ENCODE data around the gene SAMD9L.
"Not testable (repeated sequence)": the region's sequence is repeated elsewhere in the genome, so short reads cannot be mapped to it uniquely, and the experiment has no call there.

SAMD9L gene

DNA sequence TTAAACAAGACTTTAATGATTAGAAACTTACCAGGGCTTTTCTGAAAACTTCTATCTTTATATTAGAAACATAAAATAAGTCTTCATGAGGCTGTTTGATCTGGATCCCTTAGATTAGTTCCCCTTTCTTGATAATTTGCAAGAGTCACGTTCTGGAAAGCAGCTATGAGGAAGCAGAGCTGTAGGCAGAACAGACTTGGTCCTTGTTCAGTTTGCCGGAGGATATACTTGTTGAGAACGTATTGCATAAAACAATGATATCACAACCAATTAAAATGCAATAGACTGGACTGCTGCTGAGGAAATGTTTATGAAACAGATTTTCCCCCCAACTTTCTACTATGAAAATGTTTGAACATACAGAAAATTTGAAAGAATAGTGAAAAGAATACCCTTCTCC is 2.8 kb downstream of the SAMD9L start:
- no peak for DNase-seq (ENCODE audit: low read depth)

GRCh38 chr7:93142127-93142526 is 6.1 kb downstream of the SAMD9L start:
- no peak for DNase-seq (ENCODE audit: low read depth)

GRCh38 chr7:93140582-93141191 is 7.5 kb downstream of the SAMD9L start:
- DNase-seq (ENCODE audit: low read depth), result no peak

GRCh38 chr7:93138576-93138975 is 9.6 kb downstream of the SAMD9L start:
- no peak for DNase-seq (ENCODE audit: low read depth)

GRCh38 chr7:93133005-93133404 is 15.2 kb downstream of the SAMD9L start:
- DNase-seq (ENCODE audit: low read depth), result no peak

DNA sequence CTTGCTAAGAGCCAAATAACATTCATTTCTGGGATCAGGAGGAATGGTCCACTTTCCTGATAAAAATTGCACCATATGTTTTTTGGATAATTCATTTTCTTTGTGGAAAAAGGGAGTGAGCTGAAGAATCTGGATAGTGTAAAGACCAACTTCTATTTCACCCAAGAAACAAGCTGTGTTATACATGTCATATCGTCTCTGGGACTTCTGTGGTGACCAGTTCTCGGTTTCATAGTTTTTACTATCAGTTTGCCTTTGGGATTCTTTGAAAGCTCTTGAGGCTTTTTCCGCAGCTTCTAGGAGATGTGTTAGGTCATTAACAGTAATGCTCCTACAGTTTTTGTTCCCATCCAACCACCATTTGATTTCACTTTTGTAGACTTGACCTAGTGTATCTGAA is 16.0 kb downstream of the SAMD9L start:
- DNase-seq (ENCODE audit: low read depth), result no peak

GRCh38 chr7:93126954-93127353 is 21.2 kb downstream of the SAMD9L start:
- DNase-seq (ENCODE audit: low read depth), result not testable (repeated sequence)

- not testable (repeated sequence) for DNase-seq (ENCODE audit: low read depth)
Measured at GRCh38 chr7:93123532-93123931, 24.7 kb downstream of the SAMD9L start.

- DNase-seq (ENCODE audit: low read depth), result no peak
Measured at GRCh38 chr7:93120592-93121549, 27.3 kb downstream of the SAMD9L start.

GRCh38 chr7:93119191-93119905 is 28.8 kb downstream of the SAMD9L start:
- no peak for DNase-seq (ENCODE audit: low read depth)

DNA sequence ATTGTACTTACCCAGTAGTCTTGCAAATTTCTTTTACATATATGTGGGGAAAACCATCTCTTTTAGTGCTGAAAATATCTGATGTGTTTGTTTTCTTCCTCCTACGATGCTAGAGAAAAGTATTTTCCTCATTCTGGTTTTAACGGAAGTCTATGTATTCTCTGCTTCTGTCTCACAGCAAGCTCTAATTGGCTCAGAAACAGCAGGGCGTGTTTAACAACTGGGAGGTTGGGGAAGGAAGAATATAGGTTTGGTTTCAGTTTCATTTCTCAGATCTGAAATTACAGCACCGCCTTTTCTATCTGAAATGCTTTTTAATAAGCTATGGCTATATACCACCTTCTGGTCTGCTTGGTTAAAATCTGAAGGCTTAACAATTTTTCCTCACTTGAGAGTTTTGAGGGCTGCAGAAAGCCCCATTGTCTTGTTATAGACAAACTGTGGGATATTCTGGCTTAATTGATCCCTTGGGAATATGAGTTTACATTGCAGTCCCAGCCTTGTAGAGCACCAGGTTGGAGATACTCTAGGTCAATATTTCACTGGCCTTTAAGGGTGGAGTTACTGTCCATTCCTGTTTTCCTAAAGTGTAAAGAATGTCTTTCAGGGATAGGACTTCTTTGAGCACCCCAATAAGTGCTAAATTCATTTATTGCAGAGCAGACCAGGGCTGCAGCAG is 30.2 kb downstream of the SAMD9L start, which contains the start of gene SAMD9:
Gene SAMD9 (minus strand): TSS at position 128 of the 679 bp plus-strand sequence. CDS start 11,882 bp downstream, outside the sequence.
- DNase-seq (ENCODE audit: low read depth), result peak; percentile 54

GRCh38 chr7:93117327-93117726 is 30.9 kb downstream of the SAMD9L start:
- no peak for DNase-seq (ENCODE audit: low read depth)

- DNase-seq (ENCODE audit: low read depth), result no peak
Measured at GRCh38 chr7:93115796-93116195, 32.4 kb downstream of the SAMD9L start.

- no peak for DNase-seq (ENCODE audit: low read depth)
Measured at GRCh38 chr7:93108003-93108402, 40.2 kb downstream of the SAMD9L start.

GRCh38 chr7:93097388-93097787 is 50.8 kb downstream of the SAMD9L start:
- DNase-seq (ENCODE audit: low read depth), result no peak

DNA sequence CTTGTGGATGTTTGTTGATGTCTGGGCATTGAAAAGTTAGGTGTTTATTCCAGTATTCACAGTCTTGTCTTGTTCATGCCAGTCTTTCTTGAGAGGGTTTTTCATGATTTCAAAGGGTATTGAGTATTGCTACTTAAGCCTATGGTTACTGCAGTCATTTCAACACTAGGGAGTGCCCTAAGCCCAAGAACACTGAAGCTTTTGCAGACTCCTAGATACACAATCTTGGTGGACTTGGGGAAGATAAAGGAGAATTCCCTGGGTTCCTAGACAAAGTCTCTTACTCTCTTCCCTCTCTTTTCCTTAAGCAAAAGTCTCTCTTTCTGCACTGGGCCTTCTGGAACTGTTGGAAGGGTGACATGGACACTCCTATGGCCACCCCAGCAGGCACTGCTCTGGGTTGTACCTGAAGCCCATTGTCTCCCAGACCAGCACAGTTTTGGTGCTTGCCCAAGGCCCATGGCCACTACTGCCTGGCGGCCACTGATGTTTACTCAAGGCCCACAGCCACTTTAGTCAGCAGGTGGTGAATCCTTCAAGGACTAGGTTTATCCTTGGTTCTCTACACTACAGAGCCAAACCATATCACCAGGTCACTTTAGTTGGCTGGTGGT is 55.3 kb downstream of the SAMD9L start:
- no peak for DNase-seq (ENCODE audit: low read depth)
